NCI-H187 (cell line): ENCODE data around the gene TTYH2.

Source experiments
- DNase-seq, 2 experiments: peaks; one replicate each; lab custom pipeline; 2025; lab: John Stamatoyannopoulos, UW

The TTYH2 gene

GRCh38 chr17:74214484-74215341 lies 1.3 kb downstream of the TTYH2 start:
- DNase-seq = no peak

GRCh38 chr17:74215342-74215727 lies 2.0 kb downstream of the TTYH2 start:
- DNase-seq = no peak

- no peak for DNase-seq
Observed at GRCh38 chr17:74216505-74216904, 3.1 kb downstream of the TTYH2 start.

- no peak for DNase-seq
Observed at GRCh38 chr17:74217037-74217730, 3.8 kb downstream of the TTYH2 start.

GRCh38 chr17:74217888-74218287 lies 4.5 kb downstream of the TTYH2 start:
- no peak for DNase-seq

GRCh38 chr17:74218436-74218835 lies 5.1 kb downstream of the TTYH2 start:
- DNase-seq = no peak

- no peak for DNase-seq
Observed at GRCh38 chr17:74219576-74220133, 6.3 kb downstream of the TTYH2 start.

- no peak for DNase-seq
Observed at GRCh38 chr17:74220219-74220618, 6.8 kb downstream of the TTYH2 start.

- DNase-seq = no peak
Observed at GRCh38 chr17:74220946-74221818, 7.8 kb downstream of the TTYH2 start.

- no peak for DNase-seq
Observed at GRCh38 chr17:74222399-74222798, 9.0 kb downstream of the TTYH2 start.

GRCh38 chr17:74223901-74224300 lies 10.5 kb downstream of the TTYH2 start:
- DNase-seq = no peak

GRCh38 chr17:74224959-74225725 lies 11.8 kb downstream of the TTYH2 start:
- DNase-seq = no peak

- no peak for DNase-seq
Observed at GRCh38 chr17:74226252-74226651, 12.9 kb downstream of the TTYH2 start.

- no peak for DNase-seq
Observed at GRCh38 chr17:74227271-74228080, 14.1 kb downstream of the TTYH2 start.

GRCh38 chr17:74228306-74228978 lies 15.1 kb downstream of the TTYH2 start:
- no peak for DNase-seq

GRCh38 chr17:74230896-74231295 lies 17.5 kb downstream of the TTYH2 start:
- no peak for DNase-seq

- DNase-seq = no peak
Observed at GRCh38 chr17:74231928-74232907, 18.8 kb downstream of the TTYH2 start.

- DNase-seq = no peak
Observed at GRCh38 chr17:74233937-74234336, 20.6 kb downstream of the TTYH2 start.

GRCh38 chr17:74234486-74234885 lies 21.1 kb downstream of the TTYH2 start:
- DNase-seq = no peak
